Muscle layer of duodenum (tissue), 2 donors: Measurements from ENCODE around the gene COA5.
A peak's percentile ranks its signal among the peaks of the same experiment; 100 is the strongest.

Source experiments
- H3K27ac ChIP-seq: one replicate; pipeline ENCODE4 v1.7.0; 2013; ENCODE audit warnings: mild to moderate bottlenecking, low read length
- H3K27me3 ChIP-seq: one replicate; pipeline ENCODE4 v1.7.0; 2013; ENCODE audit warnings: low read depth, mild to moderate bottlenecking, control low read depth, low read length
- H3K36me3 ChIP-seq, 2 donors: one replicate each; pipeline ENCODE4 v1.7.0; 2013; ENCODE audit warnings: low read length in 2 of 2, control low read depth in 1 of 2, mild to moderate bottlenecking in 1 of 2; ENCODE audit not compliant: insufficient read depth in 2 of 2, control insufficient read depth in 1 of 2
- H3K4me1 ChIP-seq, 2 donors: one replicate each; pipeline ENCODE4 v1.7.0; 2013; ENCODE audit warnings: low read length in 2 of 2, mild to moderate bottlenecking in 2 of 2, control low read depth in 1 of 2, moderate library complexity in 1 of 2; ENCODE audit not compliant: insufficient read depth in 2 of 2, control insufficient read depth in 1 of 2
- H3K4me3 ChIP-seq, 2 donors: one replicate each; pipeline ENCODE4 v1.7.0; 2013; ENCODE audit warnings: low read length in 2 of 2, low read depth in 1 of 2, mild to moderate bottlenecking in 1 of 2
- H3K9me3 ChIP-seq, 2 donors: one replicate each; pipeline ENCODE4 v1.7.0; 2013; ENCODE audit warnings: low read length in 2 of 2, control low read depth in 1 of 2, mild to moderate bottlenecking in 1 of 2; ENCODE audit not compliant: control insufficient read depth in 1 of 2
- donor health status: healthy.

The COA5 gene

DNA sequence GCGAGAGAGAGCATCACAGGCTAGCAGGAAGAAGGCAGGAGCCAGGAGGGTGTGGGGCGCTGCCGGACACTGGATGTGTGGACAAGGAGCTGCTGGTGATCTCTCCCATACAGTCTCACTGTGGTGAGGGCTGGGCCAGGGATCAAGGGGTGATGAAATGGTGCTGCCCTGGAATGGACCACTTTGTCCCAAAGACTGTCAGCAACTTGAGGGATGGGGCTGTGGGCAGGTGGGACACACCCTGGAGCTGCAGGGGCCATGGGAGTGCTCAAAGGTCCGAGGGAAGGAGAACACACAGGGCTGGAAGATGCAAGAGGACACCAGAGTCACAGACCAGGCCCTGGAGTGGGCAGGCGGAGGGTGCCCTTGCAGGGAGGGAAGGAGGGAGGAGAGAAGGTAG is 38.0 kb downstream of the COA5 start:
- Histone ChIP-seq H3K4me3 (no peak overlapping the region), H3K27me3 (no peaks in the 10 kb centered on the region), H3K27ac (no peak overlapping the region), H3K9me3 (no peaks in the 10 kb centered on the region), H3K36me3 (peaks cover 66 to 98% of the 10 kb centered on the region in 2 donors), H3K4me1 (no peaks in the 10 kb centered on the region)

DNA sequence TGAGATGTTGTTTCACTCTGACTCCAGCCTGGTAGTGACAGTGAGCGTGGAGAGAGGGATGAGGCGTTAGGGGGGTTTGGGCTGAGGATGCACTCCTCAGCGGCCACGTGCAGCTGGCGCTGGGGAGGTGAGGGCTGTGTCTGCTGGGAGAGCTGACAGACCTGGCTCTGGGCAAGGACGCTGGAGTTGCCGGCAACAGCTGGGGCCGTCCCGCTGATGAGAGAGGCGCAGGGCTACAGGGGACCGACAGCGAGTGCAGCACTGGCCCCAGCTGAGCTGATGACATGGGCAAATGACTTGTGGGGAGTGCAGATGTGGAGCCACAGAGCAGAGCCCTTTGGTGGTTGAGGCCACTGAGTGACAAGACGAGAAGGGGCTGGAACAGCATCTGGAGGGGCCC is 38.4 kb downstream of the COA5 start:
- no peaks in the 10 kb centered on the region for H3K9me3 ChIP-seq
- H3K4me1 ChIP-seq = no peaks in the 10 kb centered on the region
- no peak overlapping the region for H3K4me3 ChIP-seq
- no peaks in the 10 kb centered on the region for H3K27me3 ChIP-seq
- H3K36me3 ChIP-seq = peaks cover 66 to 98% of the 10 kb centered on the region in 2 donors
- no peak overlapping the region for H3K27ac ChIP-seq

DNA sequence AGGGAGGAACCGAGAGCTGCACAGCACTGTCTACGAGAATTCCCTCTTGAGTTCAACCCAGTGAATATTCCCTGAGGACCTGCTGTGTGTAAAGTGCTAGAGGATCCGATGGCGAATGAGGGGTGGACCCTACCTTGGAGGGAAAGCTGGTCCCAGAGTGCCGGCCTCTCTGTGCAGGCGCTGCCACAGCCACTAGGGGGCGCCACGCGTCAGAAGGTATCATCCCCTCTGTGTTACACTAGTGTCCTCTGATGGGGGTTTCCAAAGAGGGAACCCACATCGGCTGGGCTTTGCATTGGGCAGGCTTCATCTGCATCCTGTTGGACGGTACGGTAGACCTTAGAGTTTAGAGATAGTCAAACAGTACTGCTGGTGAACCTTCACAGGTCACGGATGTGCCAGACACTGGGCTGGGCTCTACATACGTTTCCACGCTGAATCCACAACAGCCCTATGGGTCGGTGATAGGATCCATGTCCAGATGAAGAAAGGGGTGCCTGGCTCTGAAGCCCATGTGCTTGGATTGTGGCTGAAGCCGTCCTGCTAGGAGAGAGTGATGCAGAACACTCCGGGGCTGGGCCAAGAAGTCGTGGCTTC is 39.0 kb downstream of the COA5 start:
- no peaks in the 10 kb centered on the region for H3K4me1 ChIP-seq
- H3K4me3 ChIP-seq = no peak overlapping the region
- no peak overlapping the region for H3K27ac ChIP-seq
- H3K27me3 ChIP-seq = no peaks in the 10 kb centered on the region
- peaks cover 64 to 98% of the 10 kb centered on the region in 2 donors for H3K36me3 ChIP-seq
- H3K9me3 ChIP-seq = no peaks in the 10 kb centered on the region

DNA sequence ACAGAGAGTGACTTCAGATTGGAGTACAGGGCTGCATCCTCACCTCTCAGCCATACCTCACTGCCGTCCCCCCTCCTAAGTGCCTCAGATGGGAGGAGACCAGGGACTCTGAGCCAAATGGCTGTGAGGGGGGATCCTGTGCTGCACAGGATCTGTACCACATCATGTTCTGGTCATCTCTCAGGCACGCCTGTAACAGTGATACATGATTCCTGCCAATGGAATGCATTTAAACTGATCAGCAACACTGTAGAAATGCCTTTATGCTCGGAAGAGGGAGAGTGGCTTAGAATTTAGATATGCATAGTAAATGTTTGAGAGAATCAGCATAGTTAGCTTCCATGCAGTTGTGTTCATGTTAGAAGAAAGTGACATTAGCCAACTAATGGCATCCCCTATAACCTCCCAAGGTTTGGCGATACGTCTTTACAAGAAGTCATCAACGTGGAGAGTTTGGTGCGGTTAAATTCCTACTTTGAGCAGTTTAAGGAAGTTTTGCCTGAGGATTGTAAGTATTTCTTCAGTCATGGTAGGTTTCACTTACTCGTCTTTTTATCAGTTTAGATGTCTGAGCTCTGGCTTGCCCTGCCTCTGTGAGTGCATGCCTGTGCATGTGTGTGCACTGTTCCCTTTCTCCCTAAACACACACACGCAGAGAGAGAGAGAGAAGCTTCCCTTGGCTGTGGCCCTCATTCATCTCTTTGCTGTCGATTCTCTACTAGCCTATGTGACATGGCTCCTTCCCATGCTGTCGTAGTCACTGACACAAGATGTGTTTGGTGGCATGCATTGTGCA is 40.0 kb downstream of the COA5 start:
- Histone ChIP-seq H3K9me3 (no peaks in the 10 kb centered on the region), H3K36me3 (peaks cover 61 to 99% of the 10 kb centered on the region in 2 donors), H3K27me3 (no peaks in the 10 kb centered on the region), H3K4me1 (peaks cover 0 to under 1% of the 10 kb centered on the region in 2 donors), H3K27ac (no peak overlapping the region), H3K4me3 (no peak overlapping the region)

DNA sequence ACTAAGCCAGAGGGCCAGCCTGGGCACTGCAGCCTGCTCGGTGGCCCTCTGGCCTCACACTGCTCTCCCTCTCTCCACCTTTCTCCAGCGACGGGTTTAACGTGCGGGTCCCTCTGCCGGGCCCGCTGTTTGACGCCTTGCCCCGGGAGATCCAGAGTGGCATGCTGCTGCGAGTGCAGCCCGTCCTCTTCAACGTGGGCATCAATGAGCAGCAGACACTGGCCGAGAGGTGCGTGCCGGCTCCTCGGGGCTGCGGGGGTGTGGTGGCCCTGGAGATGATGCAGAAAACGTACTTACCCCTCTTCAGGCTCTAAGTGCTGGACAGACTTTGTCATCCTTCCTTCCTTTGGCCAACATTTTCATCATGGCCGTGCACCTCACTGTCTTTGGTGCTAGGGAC is 42.4 kb downstream of the COA5 start:
- no peaks in the 10 kb centered on the region for H3K9me3 ChIP-seq
- H3K27me3 ChIP-seq = no peaks in the 10 kb centered on the region
- no peak overlapping the region for H3K27ac ChIP-seq
- peaks cover 0 to 14% of the 10 kb centered on the region in 2 donors for H3K4me1 ChIP-seq
- peaks cover 55 to 77% of the 10 kb centered on the region in 2 donors for H3K36me3 ChIP-seq
- no peak overlapping the region for H3K4me3 ChIP-seq

DNA sequence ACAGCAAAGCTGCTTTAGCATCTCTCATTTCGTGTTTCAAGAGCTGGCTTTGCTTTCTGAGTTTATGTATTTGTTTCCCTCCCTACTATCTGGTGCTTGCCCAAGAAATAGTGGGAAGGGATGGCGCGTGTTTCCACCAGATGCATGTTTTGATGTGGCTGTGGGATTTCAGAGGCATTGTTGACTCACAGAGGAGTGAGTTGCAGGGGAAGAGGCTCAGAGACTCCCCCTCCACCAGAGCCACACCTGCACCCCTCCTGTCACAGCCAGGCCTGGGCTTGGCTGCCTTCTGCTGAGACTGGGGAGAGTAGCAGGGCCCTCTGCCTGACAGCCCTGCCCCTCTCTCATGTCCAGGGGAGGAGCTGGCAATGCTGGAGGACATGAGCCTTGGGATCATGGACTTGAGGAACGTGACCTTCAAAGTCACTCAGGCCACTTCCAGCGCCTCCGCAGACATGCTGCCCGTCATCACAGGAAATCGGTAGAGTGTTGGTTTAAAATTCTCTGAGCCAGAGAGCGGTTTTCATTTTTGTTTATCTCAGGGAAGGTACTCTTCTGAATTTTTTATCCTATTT is 42.9 kb downstream of the COA5 start:
- Histone ChIP-seq H3K4me1 (peaks cover 0 to 20% of the 10 kb centered on the region in 2 donors), H3K9me3 (no peaks in the 10 kb centered on the region), H3K27me3 (no peaks in the 10 kb centered on the region), H3K36me3 (peaks cover 50 to 71% of the 10 kb centered on the region in 2 donors), H3K4me3 (no peak overlapping the region), H3K27ac (no peak overlapping the region)

DNA sequence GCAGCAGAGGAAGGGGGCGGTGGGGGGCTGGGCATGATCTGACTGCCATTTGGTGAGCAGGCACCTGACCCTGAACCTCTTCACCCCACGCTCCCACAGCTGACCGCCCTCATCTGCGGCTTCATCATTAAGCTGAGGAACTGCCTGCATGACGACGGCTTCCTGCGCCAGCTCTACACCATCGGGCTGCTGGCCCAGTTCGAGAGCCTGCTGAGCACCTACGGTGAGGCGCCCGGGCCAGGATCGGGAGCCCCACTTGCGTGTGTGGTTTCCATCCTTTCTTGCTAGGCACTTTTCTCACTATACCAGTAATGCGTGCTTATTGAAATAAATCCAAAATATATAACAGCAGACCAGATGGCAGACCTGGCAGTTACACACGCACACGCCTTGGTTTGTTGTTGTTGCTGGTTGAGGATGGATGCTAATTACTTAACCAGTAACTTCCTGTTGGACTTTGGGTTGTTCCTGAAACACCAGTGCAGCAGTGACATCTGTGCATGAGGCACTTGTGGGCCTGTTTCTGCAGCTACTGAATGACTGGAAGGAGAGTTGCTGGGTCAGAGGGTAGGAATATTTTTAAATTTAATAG is 43.7 kb downstream of the COA5 start:
- H3K36me3 ChIP-seq = peaks cover 44 to 64% of the 10 kb centered on the region in 2 donors
- no peak overlapping the region for H3K27ac ChIP-seq
- no peak overlapping the region for H3K4me3 ChIP-seq
- H3K27me3 ChIP-seq = no peaks in the 10 kb centered on the region
- H3K9me3 ChIP-seq = no peaks in the 10 kb centered on the region
- peaks cover 0 to 26% of the 10 kb centered on the region in 2 donors for H3K4me1 ChIP-seq

DNA sequence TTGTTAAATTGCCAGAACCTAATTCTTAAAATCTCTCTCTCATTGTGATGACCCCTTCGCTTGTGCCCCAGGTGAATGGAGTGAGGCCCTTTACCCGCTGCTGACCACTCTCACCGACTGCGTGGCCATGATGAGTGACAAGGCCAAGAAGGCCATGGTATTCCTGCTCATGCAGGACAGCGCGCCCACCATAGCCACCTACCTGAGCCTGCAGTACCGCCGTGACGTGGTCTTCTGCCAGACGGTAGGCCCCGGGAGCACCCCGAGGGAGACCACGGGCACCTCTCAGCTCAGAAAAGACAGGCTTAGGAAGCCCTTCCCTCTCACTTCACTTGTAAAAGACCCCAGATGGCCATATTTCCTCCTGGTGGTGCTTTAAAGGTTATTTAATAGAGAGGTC is 44.9 kb downstream of the COA5 start:
- no peaks in the 10 kb centered on the region for H3K27me3 ChIP-seq
- peaks cover 0 to 36% of the 10 kb centered on the region in 2 donors for H3K4me1 ChIP-seq
- H3K27ac ChIP-seq = no peak overlapping the region
- H3K9me3 ChIP-seq = no peaks in the 10 kb centered on the region
- no peak overlapping the region for H3K4me3 ChIP-seq
- H3K36me3 ChIP-seq = peaks cover 35 to 51% of the 10 kb centered on the region in 2 donors

DNA sequence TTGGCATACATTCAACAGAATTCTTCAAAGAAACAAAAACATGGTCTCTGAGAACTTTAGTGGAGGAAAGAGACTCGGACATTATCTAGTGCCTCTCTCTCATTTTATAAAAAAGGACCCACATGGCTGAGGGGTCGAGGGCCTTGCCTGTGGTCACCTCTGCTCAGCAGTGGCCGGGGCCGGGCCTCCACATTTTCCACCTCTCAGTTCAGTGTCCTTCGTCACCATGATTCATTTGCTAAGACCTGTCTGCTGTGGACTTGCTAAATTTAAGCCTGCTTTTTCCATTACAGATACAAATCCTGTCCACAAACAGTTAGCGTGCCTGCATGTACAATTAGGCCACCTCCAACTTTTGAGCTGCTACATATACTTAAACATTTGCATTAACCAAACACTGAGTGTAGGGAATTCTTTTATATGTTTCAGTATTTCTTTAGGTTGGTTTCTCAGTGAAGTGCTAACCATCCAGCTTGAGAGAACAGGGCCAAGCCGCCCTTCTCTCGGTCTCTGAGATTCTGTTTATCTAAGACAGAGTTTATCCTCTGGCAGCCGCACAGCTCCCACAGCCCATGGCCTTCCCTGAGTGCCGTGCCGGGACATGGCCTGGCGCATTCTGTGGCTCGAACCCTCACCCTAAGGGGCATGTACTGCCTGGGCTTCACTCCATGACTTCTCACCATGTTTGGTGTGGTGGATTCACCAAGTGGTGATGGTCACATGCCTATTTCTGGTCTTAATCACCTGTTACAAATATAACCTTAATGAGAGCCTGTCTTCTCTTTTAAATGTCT is 46.2 kb downstream of the COA5 start:
- peaks cover 0 to 36% of the 10 kb centered on the region in 2 donors for H3K4me1 ChIP-seq
- no peaks in the 10 kb centered on the region for H3K27me3 ChIP-seq
- H3K4me3 ChIP-seq = peak overlapping the region in 1 of 2 donors; percentile 15
- peak overlapping the region; percentile 43 for H3K27ac ChIP-seq
- peaks cover 24 to 45% of the 10 kb centered on the region in 2 donors for H3K36me3 ChIP-seq
- H3K9me3 ChIP-seq = no peaks in the 10 kb centered on the region

DNA sequence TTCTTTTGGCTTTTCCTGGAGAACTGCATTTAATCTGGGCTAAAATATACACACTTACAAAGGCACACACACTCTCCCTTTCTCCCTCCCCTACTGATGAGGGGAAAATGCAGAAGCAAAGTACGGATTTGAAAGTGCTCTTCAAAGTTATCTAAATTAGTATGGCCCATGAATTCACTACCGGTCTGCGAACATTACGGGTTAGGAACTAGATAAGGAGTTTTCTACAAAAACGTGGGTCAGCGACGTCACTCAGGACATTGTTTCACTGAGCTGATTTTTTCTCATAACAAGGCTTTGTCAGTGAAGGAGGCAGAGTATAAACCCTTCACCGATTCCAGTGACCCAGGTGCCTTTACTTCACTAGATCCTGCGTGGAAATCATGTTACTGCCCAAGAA is 47.3 kb downstream of the COA5 start:
- Histone ChIP-seq H3K36me3 (peaks cover 16 to 42% of the 10 kb centered on the region in 2 donors), H3K4me3 (peak overlapping the region in 1 of 2 donors; percentile 23), H3K27ac (peak overlapping the region; percentile 48), H3K9me3 (no peaks in the 10 kb centered on the region), H3K4me1 (peaks cover 0 to 36% of the 10 kb centered on the region in 2 donors), H3K27me3 (no peaks in the 10 kb centered on the region)
